Measurements from ENCODE around the gene IKBKG. TPM values are rescaled to one million over a fixed set of nuclear protein-coding genes. Genes with fewer than 3 reads are reported as not detected.

The IKBKG gene
- total and polyA plus RNA-seq, 2 donors (not counting 3 experiments of a cell fraction or from before 2014, with no cell fraction given): 41.2 to 47.8 TPM

DNA sequence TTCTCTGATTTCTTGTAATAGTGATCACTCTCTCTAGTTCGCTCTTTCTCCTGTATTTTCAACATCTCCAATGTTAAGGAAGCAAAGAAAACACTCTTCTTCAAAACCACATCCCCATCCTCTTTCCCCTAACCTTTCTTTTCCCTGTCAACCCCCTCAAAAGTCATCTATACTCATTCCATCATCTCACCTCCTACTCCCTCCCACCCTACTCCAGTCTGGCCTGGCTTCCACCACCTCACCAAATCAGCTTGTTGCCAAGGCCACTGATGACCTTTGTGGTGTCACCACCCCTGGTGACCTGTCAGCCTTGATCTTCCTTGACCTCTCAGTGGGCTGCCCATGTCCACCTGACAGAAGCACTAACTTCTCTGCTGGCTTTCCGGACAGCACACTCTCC lies 33.7 kb upstream of the IKBKG start:
- Histone ChIP-seq H4K20me1 (replicated peaks; ENCODE audit: control insufficient read depth, extremely low read depth, insufficient read depth, low read length) (no peaks in the 10 kb centered on the region), H3K27ac (ENCODE audit: insufficient read depth, low read depth, low read length) (no peak overlapping the region), H2AFZ (ENCODE audit: low read depth, low read length) (no peak overlapping the region), H3K9me3 (replicated peaks; ENCODE audit: control insufficient read depth, insufficient read depth, low read length) (no peaks in the 10 kb centered on the region), H3K9me1 (replicated peaks; ENCODE audit: control insufficient read depth, extremely low read depth, insufficient read depth, low read length) (no peaks in the 10 kb centered on the region), H3K79me2 (ENCODE audit: control insufficient read depth, insufficient read depth, low read length) (peaks cover 3% of the 10 kb centered on the region), H3K9ac (replicated peaks; ENCODE audit: extremely low read depth, insufficient read depth, low read length) (no peak overlapping the region), H3K36me3 (ENCODE audit: control insufficient read depth in 2 of 2, extremely low read depth in 1 of 2, insufficient read depth in 2 of 2, low read length in 2 of 2) (no peaks in the 10 kb centered on the region), H3K4me1 (ENCODE audit: control insufficient read depth, extremely low read depth, insufficient read depth, low read length) (peaks cover 12% of the 10 kb centered on the region), H3K4me2 (ENCODE audit: insufficient read depth, low read length) (no peak overlapping the region), H3K4me3 (replicated peaks in 1 of 3; ENCODE audit: insufficient read depth in 1 of 3, low read depth in 1 of 3, low read length in 3 of 3) (no peak overlapping the region), H3K27me3 (ENCODE audit: control insufficient read depth in 2 of 2, insufficient read depth in 2 of 2, low read length in 2 of 2) (no peaks in the 10 kb centered on the region)
- TF ChIP-seq EZH2 (IDR thresholded peaks at IDR 0.05; ENCODE audit: borderline replicate concordance, low read depth, low read length, severe bottlenecking) (no peak), POLR2AphosphoS5 (IDR thresholded peaks at IDR 0.05; ENCODE audit: insufficient read depth, low read depth, low read length) (no peak), MYC (IDR thresholded peaks at IDR 0.05; ENCODE audit: low read depth, low read length) (no peak), JUN (IDR thresholded peaks at IDR 0.05; ENCODE audit: borderline replicate concordance, insufficient read depth, insufficient read length, low read depth) (no peak), GATA2 (IDR thresholded peaks at IDR 0.05; ENCODE audit: insufficient read depth, insufficient read length, low read depth, low read length) (no peak), FOS (IDR thresholded peaks at IDR 0.05; ENCODE audit: borderline replicate concordance, insufficient read depth, low read length) (no peak), POLR2A (IDR thresholded peaks at IDR 0.05; ENCODE audit: low read depth, low read length) (no peak), MAX (IDR thresholded peaks at IDR 0.05; ENCODE audit: insufficient read depth, insufficient read length) (no peak)
- TF ChIP-seq, protein P1, sequence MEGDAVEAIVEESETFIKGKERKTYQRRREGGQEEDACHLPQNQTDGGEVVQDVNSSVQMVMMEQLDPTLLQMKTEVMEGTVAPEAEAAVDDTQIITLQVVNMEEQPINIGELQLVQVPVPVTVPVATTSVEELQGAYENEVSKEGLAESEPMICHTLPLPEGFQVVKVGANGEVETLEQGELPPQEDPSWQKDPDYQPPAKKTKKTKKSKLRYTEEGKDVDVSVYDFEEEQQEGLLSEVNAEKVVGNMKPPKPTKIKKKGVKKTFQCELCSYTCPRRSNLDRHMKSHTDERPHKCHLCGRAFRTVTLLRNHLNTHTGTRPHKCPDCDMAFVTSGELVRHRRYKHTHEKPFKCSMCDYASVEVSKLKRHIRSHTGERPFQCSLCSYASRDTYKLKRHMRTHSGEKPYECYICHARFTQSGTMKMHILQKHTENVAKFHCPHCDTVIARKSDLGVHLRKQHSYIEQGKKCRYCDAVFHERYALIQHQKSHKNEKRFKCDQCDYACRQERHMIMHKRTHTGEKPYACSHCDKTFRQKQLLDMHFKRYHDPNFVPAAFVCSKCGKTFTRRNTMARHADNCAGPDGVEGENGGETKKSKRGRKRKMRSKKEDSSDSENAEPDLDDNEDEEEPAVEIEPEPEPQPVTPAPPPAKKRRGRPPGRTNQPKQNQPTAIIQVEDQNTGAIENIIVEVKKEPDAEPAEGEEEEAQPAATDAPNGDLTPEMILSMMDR (IDR thresholded peaks at IDR 0.05; ENCODE audit: extremely low read depth in 1 of 2, insufficient read depth in 1 of 2, low read depth in 1 of 2, low read length in 2 of 2): no peak
- CTCF ChIA-PET: no interaction called here
- dilution Hi-C loops (cut with MboI; ENCODE audit: extremely low pct_ligation_motif_present, low sequenced_read_pairs) (no loop called here), intact Hi-C loops (cut with micrococcal nuclease) (no loop called here)
- no peak for FAIRE-seq
- no peak for DNase-seq (ENCODE audit: low read depth, low spot score)
- POLR2A ChIA-PET: no interaction called here
- BruUV-seq (replicated peaks): no TSS peak

All from endothelial cell of umbilical vein (primary cell).